Upper lobe of left lung (tissue), 4 donors: ENCODE measurements around the gene GALNT7.

Source experiments
- CTCF ChIP-seq, 6 experiments: fragments of 450-650 bp in 4 of 6; fragments of 200-600 bp in 2 of 6; sonication (generic) in 2 of 6; IDR thresholded peaks; one replicate each; pipeline ENCODE4 v1.5.1; 2016 to 2019; ENCODE audit warnings: antibody characterized with exemption in 6 of 6
- EP300 ChIP-seq, 4 donors: sonication (generic); formaldehyde crosslinking; IDR thresholded peaks; one replicate each; pipeline ENCODE4 v1.5.1; 2017; ENCODE audit warnings: antibody characterized with exemption in 4 of 4, control low read depth in 2 of 4
- POLR2A ChIP-seq, 4 donors: fragments of 450-650 bp; IDR thresholded peaks; one replicate each; pipeline ENCODE4 v1.5.1; 2016 to 2017; ENCODE audit warnings: antibody characterized with exemption in 4 of 4, mild to moderate bottlenecking in 2 of 4
- POLR2AphosphoS5 ChIP-seq, 2 donors: sonication (generic); formaldehyde crosslinking; IDR thresholded peaks; one replicate each; pipeline ENCODE4 v1.5.1; 2017; ENCODE audit warnings: antibody characterized with exemption in 2 of 2

GRCh38 chr4:173208420-173208819, 39.8 kb downstream of the GALNT7 start:
- TF ChIP-seq CTCF (IDR thresholded peaks at IDR 0.05) (no peak), POLR2A (IDR thresholded peaks at IDR 0.05) (no peak), POLR2AphosphoS5 (IDR thresholded peaks at IDR 0.05) (no peak), EP300 (IDR thresholded peaks at IDR 0.05) (no peak)
